Breast epithelium (tissue), 3 donors: ENCODE results near the gene H2BK1.

ENCODE experiments used
- CTCF ChIP-seq, 3 donors: fragments of 450-650 bp; IDR thresholded peaks; one replicate each; pipeline ENCODE4 v1.5.1; 2016 to 2017; ENCODE audit warnings: antibody characterized with exemption in 3 of 3, mild to moderate bottlenecking in 3 of 3, moderate library complexity in 3 of 3
- POLR2AphosphoS5 ChIP-seq, 3 donors: sonication (generic); formaldehyde crosslinking; IDR thresholded peaks; one replicate each; pipeline ENCODE4 v1.6.1; 2017; ENCODE audit warnings: antibody characterized with exemption in 3 of 3

GRCh38 chr7:151197932-151198331 lies 12.4 kb downstream of the H2BK1 start:
- TF ChIP-seq POLR2AphosphoS5 (IDR thresholded peaks at IDR 0.05): no peak
- TF ChIP-seq CTCF (IDR thresholded peaks at IDR 0.05): no peak
